DND-41 (cell line): ENCODE measurements around the gene RMI1.

ENCODE experiments used
- ATAC-seq: fragments of 200-7000 bp; cut with Tn5 transposase; 3 replicates; pipeline ENCODE4 v1.9.1; 2021; ENCODE audit warnings: low read depth; ENCODE audit not compliant: insufficient read depth
- DNase-seq: peaks from one replicate; pipeline ENCODE4 v3.0.0-alpha.2; 2020
- H2AFZ ChIP-seq: 2 replicates; pipeline ENCODE4 v1.6.0; 2012; ENCODE audit warnings: low read depth, low read length
- H3K27ac ChIP-seq: 2 replicates; pipeline ENCODE4 v1.5.1; 2012; ENCODE audit warnings: low read length, inconsistent platforms
- H3K27me3 ChIP-seq: fragments of 200-600 bp; sonication (generic); 2 replicates; pipeline ENCODE4 v1.6.0; 2012; ENCODE audit warnings: low read length, mild to moderate bottlenecking, inconsistent platforms; ENCODE audit not compliant: insufficient read depth, poor library complexity
- H3K36me3 ChIP-seq: 2 replicates; pipeline ENCODE4 v1.5.1; 2012; ENCODE audit warnings: low read length, inconsistent platforms; ENCODE audit not compliant: insufficient read depth
- H3K4me1 ChIP-seq: 2 replicates; pipeline ENCODE4 v1.5.1; 2012; ENCODE audit warnings: mild to moderate bottlenecking, low read length; ENCODE audit not compliant: insufficient read depth
- H3K4me2 ChIP-seq: 2 replicates; pipeline ENCODE4 v1.6.0; 2012; ENCODE audit warnings: mild to moderate bottlenecking, moderate library complexity, low read length, inconsistent platforms; ENCODE audit not compliant: insufficient read depth
- H3K4me3 ChIP-seq, 2 experiments: fragments of 200-600 bp in 1 of 2; shearing (Covaris generic) in 1 of 2; 2 replicates each; pipeline ENCODE4 v1.5.1; 2012 to 2016; ENCODE audit warnings: inconsistent platforms in 2 of 2, low read length in 2 of 2, mild to moderate bottlenecking in 2 of 2, low read depth in 1 of 2, moderate library complexity in 1 of 2
- H3K79me2 ChIP-seq: 2 replicates; pipeline ENCODE4 v1.6.0; 2012; ENCODE audit warnings: low read length, inconsistent platforms; ENCODE audit not compliant: insufficient read depth
- H3K9ac ChIP-seq: 2 replicates; pipeline ENCODE4 v1.6.0; 2012; ENCODE audit warnings: low read depth, mild to moderate bottlenecking, inconsistent platforms, low read length, moderate library complexity
- H3K9me3 ChIP-seq: 2 replicates; pipeline ENCODE4 v1.5.1; 2012; ENCODE audit warnings: low read length, moderate library complexity, mild to moderate bottlenecking, inconsistent platforms; ENCODE audit not compliant: insufficient read depth, severe bottlenecking
- H4K20me1 ChIP-seq: 2 replicates; pipeline ENCODE4 v1.6.0; 2012; ENCODE audit warnings: low read length; ENCODE audit not compliant: insufficient read depth
- EZH2 ChIP-seq: IDR thresholded peaks from 3 replicates; pipeline ENCODE4 v1.6.1; 2012; ENCODE audit warnings: borderline replicate concordance, low read depth, mild to moderate bottlenecking, moderate library complexity, low read length, inconsistent platforms; ENCODE audit not compliant: severe bottlenecking
- TF ChIP-seq, protein P1 (sequence below): IDR thresholded peaks from 2 replicates; pipeline ENCODE4 v1.5.1; 2012; ENCODE audit warnings: borderline replicate concordance, low read length, moderate library complexity, mild to moderate bottlenecking; ENCODE audit not compliant: poor library complexity, severe bottlenecking; ENCODE audit errors: extremely low read depth

Gene RMI1

GRCh38 chr9:83935276-83935935 lies 45.2 kb upstream of the RMI1 start:
- DNase-seq = no peak
- H3K27me3 ChIP-seq = no peaks in the 10 kb centered on the region
- TF ChIP-seq, protein P1, sequence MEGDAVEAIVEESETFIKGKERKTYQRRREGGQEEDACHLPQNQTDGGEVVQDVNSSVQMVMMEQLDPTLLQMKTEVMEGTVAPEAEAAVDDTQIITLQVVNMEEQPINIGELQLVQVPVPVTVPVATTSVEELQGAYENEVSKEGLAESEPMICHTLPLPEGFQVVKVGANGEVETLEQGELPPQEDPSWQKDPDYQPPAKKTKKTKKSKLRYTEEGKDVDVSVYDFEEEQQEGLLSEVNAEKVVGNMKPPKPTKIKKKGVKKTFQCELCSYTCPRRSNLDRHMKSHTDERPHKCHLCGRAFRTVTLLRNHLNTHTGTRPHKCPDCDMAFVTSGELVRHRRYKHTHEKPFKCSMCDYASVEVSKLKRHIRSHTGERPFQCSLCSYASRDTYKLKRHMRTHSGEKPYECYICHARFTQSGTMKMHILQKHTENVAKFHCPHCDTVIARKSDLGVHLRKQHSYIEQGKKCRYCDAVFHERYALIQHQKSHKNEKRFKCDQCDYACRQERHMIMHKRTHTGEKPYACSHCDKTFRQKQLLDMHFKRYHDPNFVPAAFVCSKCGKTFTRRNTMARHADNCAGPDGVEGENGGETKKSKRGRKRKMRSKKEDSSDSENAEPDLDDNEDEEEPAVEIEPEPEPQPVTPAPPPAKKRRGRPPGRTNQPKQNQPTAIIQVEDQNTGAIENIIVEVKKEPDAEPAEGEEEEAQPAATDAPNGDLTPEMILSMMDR = no peak
- no peak for TF ChIP-seq EZH2
- no peaks in the 10 kb centered on the region for H3K79me2 ChIP-seq
- H2AFZ ChIP-seq = no peak overlapping the region
- H4K20me1 ChIP-seq = no peaks in the 10 kb centered on the region
- no peaks in the 10 kb centered on the region for H3K9me3 ChIP-seq
- H3K9ac ChIP-seq = no peak overlapping the region
- no peak overlapping the region for H3K4me2 ChIP-seq
- H3K4me1 ChIP-seq = peaks cover 21% of the 10 kb centered on the region
- no peak overlapping the region for H3K4me3 ChIP-seq
- H3K36me3 ChIP-seq = peaks cover 10% of the 10 kb centered on the region
- no peak for ATAC-seq
- no peak overlapping the region for H3K27ac ChIP-seq

DNA sequence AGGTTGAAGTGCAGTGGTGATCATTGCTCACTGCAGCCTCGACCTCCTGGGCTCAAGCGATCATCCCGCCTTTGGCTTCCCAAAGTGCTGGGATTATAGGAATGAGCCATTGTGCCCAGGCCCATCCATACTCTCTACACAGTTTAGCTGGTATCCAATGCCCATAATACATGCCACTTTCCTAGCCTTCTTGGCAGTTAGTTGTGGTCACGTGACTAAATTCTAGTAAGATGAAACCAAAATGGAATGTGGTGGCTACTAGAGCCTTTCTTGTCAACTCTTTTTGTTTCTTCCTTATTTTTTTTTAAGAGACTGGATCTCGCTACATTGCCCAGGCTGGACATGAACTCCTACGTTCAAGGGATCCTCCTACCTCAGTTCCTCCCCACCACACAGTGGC lies 44.1 kb upstream of the RMI1 start:
- Histone ChIP-seq H3K27me3 (no peaks in the 10 kb centered on the region), H3K36me3 (peaks cover 18% of the 10 kb centered on the region), H4K20me1 (no peaks in the 10 kb centered on the region), H3K27ac (no peak overlapping the region), H3K4me2 (no peak overlapping the region), H3K4me3 (no peak overlapping the region), H3K4me1 (peaks cover 14% of the 10 kb centered on the region), H3K79me2 (no peaks in the 10 kb centered on the region), H3K9me3 (no peaks in the 10 kb centered on the region), H2AFZ (no peak overlapping the region), H3K9ac (no peak overlapping the region)
- TF ChIP-seq EZH2 = no peak
- TF ChIP-seq, protein P1 = no peak
- ATAC-seq (no peak), DNase-seq (no peak)

DNA sequence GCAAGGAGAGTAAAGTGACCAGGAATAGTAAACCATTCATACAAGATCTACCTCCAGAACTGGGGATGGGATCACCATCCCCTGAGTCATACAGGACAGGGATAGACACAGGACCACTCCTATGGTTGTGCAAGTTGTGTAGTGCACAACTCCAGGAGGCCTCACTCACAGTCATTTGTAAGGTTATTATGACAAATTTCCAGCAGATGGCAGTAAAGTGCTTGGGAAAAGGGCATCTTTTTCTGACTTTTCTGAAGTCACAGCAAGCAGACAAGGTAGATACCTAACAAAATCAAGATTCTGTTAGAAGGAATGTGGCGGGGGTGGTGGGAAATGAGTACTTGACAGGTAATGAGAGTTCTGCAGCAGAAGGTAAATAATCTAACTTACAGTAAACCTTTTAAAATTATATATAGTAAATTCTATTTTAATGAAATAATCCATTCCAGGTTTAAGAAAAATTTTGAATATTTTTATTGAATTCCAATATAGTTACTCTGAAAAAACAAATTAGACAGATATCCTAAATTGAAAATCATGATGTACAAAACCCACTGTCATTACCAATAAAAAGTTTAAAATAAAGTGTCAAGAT lies 42.6 kb upstream of the RMI1 start:
- Histone ChIP-seq H4K20me1 (no peaks in the 10 kb centered on the region), H3K4me1 (0 out of 2 replicates have a peak, but pooled peaks cover 3% of the 10 kb centered on the region), H3K9ac (no peak overlapping the region), H3K4me2 (no peak overlapping the region), H2AFZ (peak overlapping the region; percentile 49; the same call in 1 of the 2 replicates), H3K27me3 (no peaks in the 10 kb centered on the region), H3K36me3 (peaks cover 29% of the 10 kb centered on the region), H3K9me3 (no peaks in the 10 kb centered on the region), H3K27ac (no peak overlapping the region), H3K79me2 (no peaks in the 10 kb centered on the region), H3K4me3 (no peak overlapping the region)
- ATAC-seq = peak; percentile 88
- peak; percentile 40 for DNase-seq
- TF ChIP-seq, protein P1 = peak; percentile 77
- no peak for TF ChIP-seq EZH2
